ENCODE results near the gene ATP8A1.

The ATP8A1 gene

GRCh38 chr4:42363614-42364013 lies 293.3 kb downstream of the ATP8A1 start:
- no peak for DNase-seq (ENCODE audit: low read depth)

- DNase-seq (ENCODE audit: low read depth) = no peak
Observed at GRCh38 chr4:42362591-42362990, 294.3 kb downstream of the ATP8A1 start.

GRCh38 chr4:42361456-42361855 lies 295.4 kb downstream of the ATP8A1 start:
- DNase-seq (ENCODE audit: low read depth) = no peak

GRCh38 chr4:42360256-42360669 lies 296.6 kb downstream of the ATP8A1 start:
- DNase-seq (ENCODE audit: low read depth) = no peak

GRCh38 chr4:42359711-42360110 lies 297.2 kb downstream of the ATP8A1 start:
- no peak for DNase-seq (ENCODE audit: low read depth)

Measured in activated T-helper 1 cell treated with Interleukin-2 at 50 U/mL for 16 hours (primary cell).